GM08714 (cell line): ENCODE results near the gene MDM4.
"Not testable (repeated sequence)": the region's sequence is repeated elsewhere in the genome, so short reads cannot be mapped to it uniquely, and the experiment has no call there.

ENCODE experiments used
- H3K4me3 ChIP-seq: fragments of 200-500 bp; sonication (Bioruptor generic); 2 replicates; pipeline ENCODE4 v1.5.1; 2014; ENCODE audit warnings: mild to moderate bottlenecking, low read length, inconsistent platforms
- ZNF274 ChIP-seq: IDR thresholded peaks from 2 replicates; pipeline ENCODE4 v1.6.1; 2012; ENCODE audit warnings: mild to moderate bottlenecking, low read depth, low read length

The MDM4 gene

GRCh38 chr1:204550926-204551325 lies 34.7 kb downstream of the MDM4 start:
- H3K4me3 ChIP-seq, result no peak overlapping the region
- no peak for TF ChIP-seq ZNF274

- no peak overlapping the region for H3K4me3 ChIP-seq
- no peak for TF ChIP-seq ZNF274
These were observed 40.3 kb downstream of the MDM4 start for GRCh38 chr1:204556458-204557052.

GRCh38 chr1:204558467-204558866 lies 42.3 kb downstream of the MDM4 start:
- H3K4me3 ChIP-seq, result no peak overlapping the region
- TF ChIP-seq ZNF274, result no peak

GRCh38 chr1:204560002-204560401 lies 43.8 kb downstream of the MDM4 start:
- H3K4me3 ChIP-seq, result not testable (repeated sequence)

GRCh38 chr1:204560590-204561150 lies 44.5 kb downstream of the MDM4 start:
- TF ChIP-seq ZNF274, result no peak
- no peak overlapping the region for H3K4me3 ChIP-seq

- no peak for TF ChIP-seq ZNF274
- H3K4me3 ChIP-seq, result no peak overlapping the region
These were observed 46.1 kb downstream of the MDM4 start for GRCh38 chr1:204562075-204562990.

GRCh38 chr1:204563307-204563706 lies 47.1 kb downstream of the MDM4 start:
- no peak overlapping the region for H3K4me3 ChIP-seq
- no peak for TF ChIP-seq ZNF274

GRCh38 chr1:204563780-204564179 lies 47.6 kb downstream of the MDM4 start:
- TF ChIP-seq ZNF274, result no peak
- H3K4me3 ChIP-seq, result no peak overlapping the region

- no peak for TF ChIP-seq ZNF274
- H3K4me3 ChIP-seq, result no peak overlapping the region; the same call in 1 of the 2 replicates
These were observed 48.6 kb downstream of the MDM4 start for GRCh38 chr1:204564835-204565234.

- H3K4me3 ChIP-seq, result no peak overlapping the region
- no peak for TF ChIP-seq ZNF274
These were observed 49.7 kb downstream of the MDM4 start for GRCh38 chr1:204565617-204566582.

GRCh38 chr1:204566583-204566955 lies 50.4 kb downstream of the MDM4 start:
- TF ChIP-seq ZNF274, result no peak
- no peak overlapping the region for H3K4me3 ChIP-seq

- TF ChIP-seq ZNF274, result no peak
- H3K4me3 ChIP-seq, result no peak overlapping the region
These were observed 50.9 kb downstream of the MDM4 start for GRCh38 chr1:204567071-204567470.

- no peak overlapping the region for H3K4me3 ChIP-seq
- no peak for TF ChIP-seq ZNF274
These were observed 52.5 kb downstream of the MDM4 start for GRCh38 chr1:204568576-204569315.
